Left ventricle myocardium inferior (tissue), 1 donor: Measurements from ENCODE around the gene SPNS1. TPM values are rescaled to one million over a fixed set of nuclear protein-coding genes. Genes with fewer than 3 reads are reported as not detected.
"Not testable (repeated sequence)": the region's sequence is repeated elsewhere in the genome, so short reads cannot be mapped to it uniquely, and the experiment has no call there.

ENCODE experiments used
- DNase-seq: peaks from one replicate; pipeline ENCODE4 v3.0.0-alpha.2; 2020
- H3K27ac ChIP-seq: fragments of 200-600 bp; replicated peaks from 2 replicates; pipeline ENCODE4 v1.8.0; 2021
- H3K27me3 ChIP-seq: fragments of 200-600 bp; 2 replicates; pipeline ENCODE4 v1.8.0; 2021; ENCODE audit warnings: low read depth
- H3K36me3 ChIP-seq: fragments of 200-600 bp; 2 replicates; pipeline ENCODE4 v1.8.0; 2021
- H3K4me1 ChIP-seq: fragments of 200-600 bp; 2 replicates; pipeline ENCODE4 v1.8.0; 2021
- H3K4me3 ChIP-seq: fragments of 200-600 bp; 2 replicates; pipeline ENCODE4 v1.8.0; 2021; ENCODE audit warnings: mild to moderate bottlenecking, moderate library complexity
- H3K9me3 ChIP-seq: fragments of 200-600 bp; replicated peaks from 2 replicates; pipeline ENCODE4 v1.8.0; 2021
- intact Hi-C: fragments of 100-400 bp; cut with micrococcal nuclease; formaldehyde crosslinking; loops from one replicate; pipeline ENCODE4 v1.11.0; 2022
- total RNA-seq: library from RNA; stranded (reverse); fragmentation: NEBNext Ultra II Directional; extraction: Animal tissue kit (Norgen Biotek cat#: 25700); gene quantifications from one replicate; pipeline ENCODE4 v1.2.1, GENCODE V29; 2021
- TF ChIP-seq, protein P1 (sequence below): fragments of 200-600 bp; IDR thresholded peaks from 2 replicates; pipeline ENCODE4 v1.8.0; 2021; ENCODE audit warnings: antibody characterized with exemption, mild to moderate bottlenecking, borderline replicate concordance
- donor health status: DM: no; HTN: yes; CAD: no; lungs with severe emphysema.

The SPNS1 gene
- total RNA-seq, 1 donor from 2014 or later: 16.5 TPM

DNA sequence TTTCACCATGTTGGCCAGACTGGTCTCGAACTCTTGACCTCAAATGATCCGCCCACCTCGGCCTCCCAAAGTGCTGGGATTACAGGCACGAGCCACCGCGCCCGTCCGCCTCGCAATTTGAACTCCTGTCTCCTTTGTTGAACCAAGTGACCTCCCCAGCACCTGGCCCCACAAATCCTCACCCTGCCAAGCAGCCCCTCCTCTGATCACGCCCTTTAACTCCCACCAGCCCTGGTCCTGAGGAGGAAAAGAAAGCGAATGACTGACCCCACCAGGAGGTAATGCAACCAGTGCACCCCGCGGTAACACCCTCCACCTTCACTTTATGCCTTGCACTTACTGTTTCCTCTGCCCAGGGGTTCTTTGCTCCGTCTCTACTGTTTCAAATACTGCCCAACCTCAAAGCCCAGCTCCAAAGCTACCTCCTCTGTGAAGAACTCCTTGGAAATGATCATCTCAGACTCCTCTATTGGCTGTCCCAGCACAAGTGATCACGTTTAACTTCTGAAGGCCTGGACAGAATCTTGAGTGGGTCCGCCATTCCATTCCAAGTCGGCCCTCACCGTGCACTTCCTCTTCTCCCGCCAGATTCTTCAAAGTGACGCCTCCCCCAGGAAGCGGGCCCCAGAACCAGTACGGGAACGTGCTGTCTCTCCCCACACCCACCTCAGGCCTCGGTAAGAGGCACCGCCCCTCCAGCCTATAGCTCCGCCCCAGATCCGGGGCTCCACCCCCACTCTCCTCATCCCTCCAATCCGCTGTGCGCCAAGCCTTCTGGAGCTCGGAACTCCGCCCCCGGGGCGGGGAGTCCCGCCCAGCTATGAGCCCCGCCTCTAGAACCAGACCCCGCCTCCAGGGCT is 38.4 kb upstream of the SPNS1 start:
- H3K27me3 ChIP-seq: no peaks in the 10 kb centered on the region
- H3K36me3 ChIP-seq: no peaks in the 10 kb centered on the region
- DNase-seq: peak; percentile 76
- TF ChIP-seq, protein P1, sequence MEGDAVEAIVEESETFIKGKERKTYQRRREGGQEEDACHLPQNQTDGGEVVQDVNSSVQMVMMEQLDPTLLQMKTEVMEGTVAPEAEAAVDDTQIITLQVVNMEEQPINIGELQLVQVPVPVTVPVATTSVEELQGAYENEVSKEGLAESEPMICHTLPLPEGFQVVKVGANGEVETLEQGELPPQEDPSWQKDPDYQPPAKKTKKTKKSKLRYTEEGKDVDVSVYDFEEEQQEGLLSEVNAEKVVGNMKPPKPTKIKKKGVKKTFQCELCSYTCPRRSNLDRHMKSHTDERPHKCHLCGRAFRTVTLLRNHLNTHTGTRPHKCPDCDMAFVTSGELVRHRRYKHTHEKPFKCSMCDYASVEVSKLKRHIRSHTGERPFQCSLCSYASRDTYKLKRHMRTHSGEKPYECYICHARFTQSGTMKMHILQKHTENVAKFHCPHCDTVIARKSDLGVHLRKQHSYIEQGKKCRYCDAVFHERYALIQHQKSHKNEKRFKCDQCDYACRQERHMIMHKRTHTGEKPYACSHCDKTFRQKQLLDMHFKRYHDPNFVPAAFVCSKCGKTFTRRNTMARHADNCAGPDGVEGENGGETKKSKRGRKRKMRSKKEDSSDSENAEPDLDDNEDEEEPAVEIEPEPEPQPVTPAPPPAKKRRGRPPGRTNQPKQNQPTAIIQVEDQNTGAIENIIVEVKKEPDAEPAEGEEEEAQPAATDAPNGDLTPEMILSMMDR: no peak
- H3K4me3 ChIP-seq: peak overlapping the region; percentile 49
- no peak overlapping the region for H3K27ac ChIP-seq
- no peaks in the 10 kb centered on the region for H3K9me3 ChIP-seq
- intact Hi-C loops: no loop called here
- no peaks in the 10 kb centered on the region for H3K4me1 ChIP-seq

DNA sequence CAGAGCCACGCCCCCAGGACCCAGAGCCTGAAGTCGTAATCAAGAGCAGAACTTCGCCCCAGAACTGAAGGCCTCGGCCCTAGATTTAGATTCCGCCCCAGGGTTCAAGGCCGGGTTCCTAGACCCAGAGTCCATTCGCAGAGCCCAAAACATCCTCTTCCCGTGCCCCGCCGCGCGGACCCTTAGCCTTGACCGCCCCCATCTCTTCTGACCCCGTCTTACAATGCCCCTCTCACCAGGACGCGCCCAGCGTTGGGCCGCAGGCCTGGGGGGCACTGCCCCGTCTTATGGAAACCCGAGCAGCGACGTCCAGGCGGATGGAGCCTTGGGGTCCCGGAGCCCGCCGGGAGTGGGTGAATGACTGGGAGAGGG is 37.8 kb upstream of the SPNS1 start:
- intact Hi-C loops: no loop called here
- peak overlapping the region; percentile 49 for H3K4me3 ChIP-seq
- H3K9me3 ChIP-seq: no peaks in the 10 kb centered on the region
- no peaks in the 10 kb centered on the region for H3K36me3 ChIP-seq
- H3K27ac ChIP-seq: no peak overlapping the region
- H3K4me1 ChIP-seq: no peaks in the 10 kb centered on the region
- DNase-seq: no peak
- TF ChIP-seq, protein P1: no peak
- H3K27me3 ChIP-seq: no peaks in the 10 kb centered on the region

DNA sequence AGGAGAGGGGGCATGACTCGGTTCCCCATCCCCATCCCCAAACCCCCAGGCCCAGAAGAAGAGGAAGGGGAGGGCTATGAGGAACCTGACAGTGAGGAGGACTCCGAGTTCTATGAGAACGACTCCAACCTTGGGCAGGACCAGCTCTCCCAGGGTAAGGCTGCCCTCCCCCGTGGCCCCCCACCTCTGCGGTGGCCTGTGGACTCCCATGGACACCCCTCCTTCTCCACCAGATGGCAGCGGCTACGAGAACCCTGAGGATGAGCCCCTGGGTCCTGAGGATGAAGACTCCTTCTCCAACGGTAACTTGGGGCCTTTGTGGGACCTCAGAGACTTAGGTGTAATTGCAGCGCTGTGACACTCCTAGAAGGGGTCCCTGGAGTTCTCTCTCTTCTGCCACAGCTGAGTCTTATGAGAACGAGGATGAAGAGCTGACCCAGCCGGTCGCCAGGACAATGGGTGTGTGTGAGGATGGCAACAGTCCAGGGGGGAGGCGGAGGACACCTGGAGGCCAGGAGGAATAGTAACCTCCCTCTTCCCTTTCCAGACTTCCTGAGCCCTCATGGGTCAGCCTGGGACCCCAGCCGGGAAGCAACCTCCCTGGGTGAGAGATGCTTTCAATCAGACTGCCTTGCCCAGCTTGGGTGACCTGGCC is 37.2 kb upstream of the SPNS1 start:
- TF ChIP-seq, protein P1: no peak
- Histone ChIP-seq H3K4me1 (no peaks in the 10 kb centered on the region), H3K27me3 (no peaks in the 10 kb centered on the region), H3K36me3 (no peaks in the 10 kb centered on the region), H3K9me3 (no peaks in the 10 kb centered on the region), H3K27ac (no peak overlapping the region), H3K4me3 (no peak overlapping the region)
- no peak for DNase-seq
- intact Hi-C loops: no loop called here

DNA sequence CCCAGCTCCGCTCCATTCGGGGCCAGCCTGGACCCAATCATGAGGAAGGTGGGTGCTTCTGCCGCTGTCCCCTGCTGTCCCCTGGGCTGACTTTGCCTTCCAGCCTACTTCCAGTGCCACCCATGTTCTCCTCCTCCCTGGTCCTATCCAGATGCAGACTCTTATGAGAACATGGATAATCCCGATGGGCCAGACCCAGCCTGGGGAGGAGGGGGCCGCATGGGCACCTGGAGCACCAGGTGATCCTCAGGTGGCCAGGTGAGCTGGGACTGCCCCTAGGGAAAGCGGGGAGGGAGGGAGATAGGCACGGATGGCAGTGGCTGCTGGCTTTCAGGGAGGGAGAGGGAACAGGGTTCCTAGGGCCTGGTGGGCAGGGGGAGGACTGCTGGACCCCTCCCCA is 35.9 kb upstream of the SPNS1 start:
- H3K9me3 ChIP-seq: no peaks in the 10 kb centered on the region
- TF ChIP-seq, protein P1: no peak
- no peaks in the 10 kb centered on the region for H3K36me3 ChIP-seq
- no peaks in the 10 kb centered on the region for H3K4me1 ChIP-seq
- no peaks in the 10 kb centered on the region for H3K27me3 ChIP-seq
- no peak overlapping the region for H3K27ac ChIP-seq
- H3K4me3 ChIP-seq: no peak overlapping the region
- no peak for DNase-seq
- intact Hi-C loops: no loop called here

DNA sequence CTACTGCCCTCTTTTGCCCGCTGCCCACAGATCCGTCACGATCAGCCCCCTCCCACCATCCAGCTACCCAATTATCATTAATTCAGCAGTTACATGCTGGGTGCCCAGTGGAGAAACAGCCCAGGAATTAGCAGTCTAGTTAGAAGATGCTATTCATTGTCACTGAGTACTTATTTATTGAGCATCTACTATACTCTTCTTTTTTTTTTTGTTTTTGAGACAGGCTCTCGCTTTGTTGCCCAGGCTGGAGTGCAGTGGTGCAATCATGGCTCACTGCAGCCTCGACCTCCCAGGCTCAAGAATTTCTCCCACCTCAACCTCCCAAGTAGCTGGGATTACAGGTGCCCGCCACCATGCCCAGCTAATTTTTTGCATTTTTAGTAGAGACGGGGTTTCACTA is 34.8 kb upstream of the SPNS1 start:
- H3K4me3 ChIP-seq, H3K27me3 ChIP-seq, H3K4me1 ChIP-seq, H3K36me3 ChIP-seq, H3K9me3 ChIP-seq, H3K27ac ChIP-seq, DNase-seq, intact Hi-C loops: not testable (repeated sequence)

DNA sequence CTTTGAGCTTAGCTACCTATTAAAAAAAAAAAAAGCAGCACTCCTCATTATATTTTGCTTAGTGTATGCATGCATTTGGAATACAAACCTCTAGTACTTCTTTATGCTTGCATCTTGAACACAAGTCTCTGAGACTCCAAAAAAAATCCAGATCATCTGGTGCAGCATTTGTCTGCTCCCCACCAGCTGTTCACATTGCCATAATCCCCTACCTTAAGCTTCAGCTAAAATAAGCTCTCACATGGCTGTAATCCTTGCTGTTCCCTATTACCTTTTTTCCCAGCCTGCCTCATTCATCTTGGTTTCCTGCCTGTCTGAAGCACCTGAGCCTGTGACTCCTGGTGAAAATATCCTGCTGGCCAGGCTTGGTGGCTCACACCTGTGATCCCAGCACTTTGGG is 31.3 kb upstream of the SPNS1 start:
- H3K9me3 ChIP-seq: no peaks in the 10 kb centered on the region
- no peak overlapping the region for H3K4me3 ChIP-seq
- peaks cover 9% of the 10 kb centered on the region for H3K4me1 ChIP-seq
- TF ChIP-seq, protein P1: no peak
- H3K36me3 ChIP-seq: no peaks in the 10 kb centered on the region
- no peak for DNase-seq
- H3K27ac ChIP-seq: no peak overlapping the region
- intact Hi-C loops: no loop called here
- no peaks in the 10 kb centered on the region for H3K27me3 ChIP-seq
